COLO668 (cell line): ENCODE results near the gene CLDN6.
A peak's percentile ranks its signal among the peaks of the same experiment; 100 is the strongest.
"Not testable (repeated sequence)": the region's sequence is repeated elsewhere in the genome, so short reads cannot be mapped to it uniquely, and the experiment has no call there.

ENCODE experiments used
- DNase-seq: peaks from one replicate; lab custom pipeline; 2025; ENCODE audit not compliant: unreplicated experiment; lab: John Stamatoyannopoulos, UW

CLDN6 gene, protein sequence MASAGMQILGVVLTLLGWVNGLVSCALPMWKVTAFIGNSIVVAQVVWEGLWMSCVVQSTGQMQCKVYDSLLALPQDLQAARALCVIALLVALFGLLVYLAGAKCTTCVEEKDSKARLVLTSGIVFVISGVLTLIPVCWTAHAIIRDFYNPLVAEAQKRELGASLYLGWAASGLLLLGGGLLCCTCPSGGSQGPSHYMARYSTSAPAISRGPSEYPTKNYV

GRCh38 chr16:3017794-3018506 is at the start of gene CLDN6:
CLDN6 (minus strand) TSS chr16:3018183; CDS start chr16:3016021, 2,162 bp downstream.
- DNase-seq: peak; percentile 38

DNA sequence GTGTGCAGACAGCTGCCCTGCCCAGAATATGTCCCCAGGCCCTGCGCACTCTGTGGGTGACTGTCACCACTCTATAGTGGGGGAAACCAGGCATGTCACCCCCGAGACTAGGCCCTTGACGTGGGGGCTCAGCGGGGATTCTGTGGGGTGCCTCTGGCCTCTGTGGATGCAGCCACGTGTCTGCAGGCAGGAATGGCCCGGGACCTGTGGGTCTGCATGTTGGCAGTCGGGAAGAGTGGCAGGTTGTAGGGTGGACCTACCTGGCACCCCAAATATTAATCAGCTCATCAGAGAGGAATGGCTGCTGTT is 48.4 kb upstream of the CLDN6 start:
- DNase-seq: no peak

DNA sequence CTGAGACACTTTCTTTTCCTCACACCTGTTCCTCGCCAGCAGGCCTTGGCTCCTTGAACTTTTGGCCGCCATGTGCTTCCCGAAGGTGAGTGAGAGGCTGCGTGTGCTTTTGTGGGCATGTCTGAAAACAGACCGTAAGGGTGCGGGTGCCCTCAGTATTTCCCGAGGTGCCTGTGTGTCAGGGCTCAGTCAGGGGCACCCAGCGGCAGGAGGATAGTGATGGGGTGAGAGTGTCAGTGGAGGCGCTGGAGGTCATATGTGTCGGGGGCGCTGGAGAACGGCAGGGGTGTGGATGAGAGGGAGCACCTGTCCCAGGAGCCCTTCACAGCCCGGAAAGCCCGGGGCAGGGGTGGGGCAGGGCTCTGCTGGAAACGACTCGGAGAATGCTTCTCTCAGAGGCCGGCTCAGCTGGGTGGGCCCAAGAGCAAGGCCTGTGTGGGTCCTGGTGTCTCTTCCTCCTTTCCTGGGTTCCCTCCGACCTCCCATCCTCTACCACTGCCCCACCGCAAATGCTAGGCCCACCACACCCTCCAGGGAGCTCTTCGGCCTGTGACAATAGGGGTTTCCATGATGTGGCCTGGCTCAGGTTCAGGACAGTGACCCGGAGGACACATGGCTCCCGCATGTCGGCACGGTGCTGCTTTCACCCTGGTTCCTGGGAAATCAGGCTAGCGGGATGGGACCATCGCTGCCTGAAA is 47.9 kb upstream of the CLDN6 start:
- peak; percentile 13 for DNase-seq

DNA sequence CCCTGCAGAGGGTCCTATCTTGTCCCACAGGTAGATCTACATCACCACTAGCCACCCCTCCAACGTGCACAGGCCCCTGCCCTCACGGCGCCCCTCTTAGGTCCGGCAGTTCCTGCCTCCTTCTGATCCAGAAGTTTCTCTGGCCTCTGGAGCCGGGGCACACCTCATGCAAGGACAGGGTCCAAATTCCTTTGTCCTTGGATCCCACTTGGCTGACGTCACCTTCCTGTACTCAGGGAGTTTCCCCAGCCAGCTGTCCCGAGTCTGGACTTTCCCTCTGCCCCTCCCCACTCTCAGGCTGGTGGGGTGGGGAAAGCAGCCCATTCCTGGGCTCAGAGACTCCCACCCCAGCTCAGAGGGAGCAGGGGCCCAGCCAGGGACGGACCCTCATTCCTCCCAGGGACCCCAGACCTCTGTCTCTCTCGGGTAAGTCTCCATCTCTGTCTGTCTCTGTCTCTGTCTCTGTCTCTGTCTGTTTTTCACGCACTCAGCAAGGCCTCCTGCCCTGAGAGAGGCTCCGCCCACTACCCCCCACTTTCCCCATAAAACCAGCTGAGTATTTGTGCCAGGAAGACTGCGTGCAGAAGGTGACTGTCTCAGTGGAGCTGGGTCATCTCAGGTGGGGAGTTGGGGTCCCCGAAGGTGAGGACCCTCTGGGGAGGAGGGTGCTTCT is 47.2 kb upstream of the CLDN6 start, which contains the start of gene IL32:
IL32 (plus strand) TSS at position 572 of the 673 bp plus-strand sequence. CDS start 172 bp downstream, outside the sequence.
- peak; percentile 61 for DNase-seq

DNA sequence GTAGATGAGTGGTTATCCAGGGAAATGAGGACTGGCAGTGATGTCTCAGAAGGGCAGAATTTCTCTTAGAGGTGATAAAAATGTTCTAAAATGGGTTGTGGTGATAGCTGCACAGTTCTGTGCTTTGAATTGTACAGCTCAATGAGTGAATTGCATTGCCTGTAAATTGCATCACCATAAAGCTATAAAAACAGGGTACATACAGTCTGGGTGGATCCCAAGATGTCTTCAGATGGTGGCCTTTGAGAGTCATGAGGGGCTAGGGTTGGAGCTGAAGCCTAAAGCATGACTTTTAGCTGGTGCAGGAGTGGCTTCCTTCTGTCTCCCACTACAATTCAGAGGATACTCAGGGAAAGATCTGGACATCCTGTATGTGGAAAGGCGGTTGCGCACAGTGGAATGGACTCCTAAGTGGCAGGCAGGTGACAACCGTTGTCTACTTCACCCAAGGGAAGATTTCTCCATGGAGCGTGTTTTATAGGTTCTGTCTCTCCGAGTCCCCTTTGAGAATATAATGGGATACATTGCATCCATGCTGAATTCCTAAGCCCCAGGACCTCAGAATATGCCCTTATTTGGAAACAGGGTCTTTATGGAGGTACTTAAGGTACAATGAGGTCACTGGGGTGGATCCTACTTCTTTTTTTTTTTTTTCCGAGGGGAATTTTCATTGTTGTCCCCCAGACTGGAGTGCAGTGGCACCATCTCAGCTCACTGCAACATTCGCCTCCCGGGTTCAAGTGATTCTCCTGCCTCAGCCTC is 45.8 kb upstream of the CLDN6 start:
- DNase-seq: no peak

- DNase-seq: no peak
These were observed 44.6 kb upstream of the CLDN6 start for GRCh38 chr16:3062553-3062952.

DNA sequence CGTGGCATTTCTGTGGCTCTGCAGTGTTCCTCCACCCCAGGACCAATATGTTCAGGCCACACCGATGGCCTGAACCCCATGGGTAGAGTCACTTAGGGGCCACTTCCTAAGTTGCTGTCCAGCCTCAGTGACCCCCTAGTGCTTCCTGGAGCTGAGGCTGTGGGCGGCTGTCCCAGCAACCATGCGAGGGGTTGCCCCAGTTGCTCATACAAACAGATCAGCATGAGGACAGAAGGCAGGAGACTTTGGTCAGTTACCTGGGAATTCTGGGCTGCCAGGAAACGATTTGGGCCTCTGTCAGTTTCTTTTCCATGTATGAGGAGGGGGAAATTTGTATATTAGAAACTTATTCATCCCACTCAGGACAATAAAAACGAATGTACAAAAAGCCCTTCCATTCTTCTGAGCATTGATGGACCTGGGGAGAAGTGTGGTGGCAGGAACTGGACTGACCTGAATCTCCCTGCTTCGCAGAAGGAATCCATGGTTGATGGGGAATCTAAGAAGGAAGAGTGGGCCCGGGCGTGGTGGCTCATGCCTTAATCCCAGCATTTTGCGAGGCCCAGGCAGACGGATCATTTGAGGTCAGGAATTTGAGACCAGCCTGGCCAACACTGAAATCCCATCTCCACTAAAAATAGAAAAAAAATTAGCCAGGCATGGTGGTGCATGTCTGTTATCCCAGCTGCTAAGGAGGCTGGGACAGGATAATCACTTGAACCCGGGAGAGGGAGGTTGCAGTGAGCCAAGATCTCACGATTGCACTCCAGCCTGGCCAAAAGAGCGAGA is 42.5 kb upstream of the CLDN6 start:
- no peak for DNase-seq

DNA sequence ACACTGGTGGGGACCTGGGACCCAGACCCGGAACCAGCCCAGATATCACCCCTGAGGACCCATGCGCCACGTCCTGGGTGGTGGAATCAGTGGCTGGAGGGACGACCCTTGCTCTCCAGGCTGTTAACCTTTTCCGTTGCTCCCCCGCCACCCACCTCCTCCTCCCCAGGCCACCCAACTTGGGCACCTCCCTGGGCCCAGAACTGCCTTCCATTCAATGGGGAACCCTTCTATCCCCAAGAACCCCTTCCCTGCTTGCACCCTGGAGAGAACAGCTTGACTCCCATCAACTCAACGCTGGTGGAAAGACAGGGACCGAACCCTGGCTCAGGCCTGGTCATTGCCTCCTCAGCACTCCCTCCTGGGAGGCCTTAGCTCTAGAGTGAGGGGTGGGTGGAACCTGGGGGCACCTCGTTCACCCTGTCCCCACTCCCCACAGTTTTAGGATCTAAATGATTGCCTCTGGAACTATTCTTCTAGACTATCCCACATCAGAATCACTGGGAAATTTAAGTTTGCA is 41.8 kb upstream of the CLDN6 start:
- DNase-seq: no peak

DNA sequence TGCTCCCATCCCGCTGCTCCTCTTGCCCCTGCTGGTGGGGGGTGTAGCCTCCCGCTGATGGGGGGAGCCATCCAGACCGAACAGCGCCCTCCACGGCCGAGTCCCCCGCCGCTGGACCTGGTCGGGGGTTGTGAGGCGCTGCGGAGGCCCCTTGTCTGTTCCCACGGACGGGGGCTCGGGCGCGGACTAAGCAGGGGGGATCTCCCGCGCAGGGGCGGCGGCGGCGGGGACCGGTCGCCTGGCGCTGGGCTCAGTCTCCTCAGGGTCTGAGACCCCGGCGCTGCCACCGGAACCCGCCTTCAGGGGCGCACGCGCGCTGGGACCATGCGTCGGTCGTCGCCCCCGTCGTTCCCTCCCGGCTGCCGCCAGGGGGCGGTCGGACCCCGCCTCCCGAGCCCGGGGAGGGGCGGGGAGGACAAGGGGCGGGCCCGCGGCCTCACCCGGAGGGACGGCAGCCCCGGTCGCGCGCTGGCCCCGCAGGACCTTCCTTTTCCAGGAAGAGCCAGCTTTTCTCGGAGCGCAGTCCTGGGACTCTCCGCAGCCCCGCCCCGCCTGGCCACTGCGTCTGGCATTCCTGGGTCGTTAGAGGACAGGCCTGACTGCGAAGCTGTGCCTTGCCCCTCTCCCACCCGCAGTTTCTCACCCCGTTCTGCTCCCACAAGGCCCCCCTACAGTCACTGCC is 41.2 kb upstream of the CLDN6 start:
- peak; percentile 90 for DNase-seq

GRCh38 chr16:3058139-3059030 is 40.4 kb upstream of the CLDN6 start:
- DNase-seq: peak; percentile 31

DNA sequence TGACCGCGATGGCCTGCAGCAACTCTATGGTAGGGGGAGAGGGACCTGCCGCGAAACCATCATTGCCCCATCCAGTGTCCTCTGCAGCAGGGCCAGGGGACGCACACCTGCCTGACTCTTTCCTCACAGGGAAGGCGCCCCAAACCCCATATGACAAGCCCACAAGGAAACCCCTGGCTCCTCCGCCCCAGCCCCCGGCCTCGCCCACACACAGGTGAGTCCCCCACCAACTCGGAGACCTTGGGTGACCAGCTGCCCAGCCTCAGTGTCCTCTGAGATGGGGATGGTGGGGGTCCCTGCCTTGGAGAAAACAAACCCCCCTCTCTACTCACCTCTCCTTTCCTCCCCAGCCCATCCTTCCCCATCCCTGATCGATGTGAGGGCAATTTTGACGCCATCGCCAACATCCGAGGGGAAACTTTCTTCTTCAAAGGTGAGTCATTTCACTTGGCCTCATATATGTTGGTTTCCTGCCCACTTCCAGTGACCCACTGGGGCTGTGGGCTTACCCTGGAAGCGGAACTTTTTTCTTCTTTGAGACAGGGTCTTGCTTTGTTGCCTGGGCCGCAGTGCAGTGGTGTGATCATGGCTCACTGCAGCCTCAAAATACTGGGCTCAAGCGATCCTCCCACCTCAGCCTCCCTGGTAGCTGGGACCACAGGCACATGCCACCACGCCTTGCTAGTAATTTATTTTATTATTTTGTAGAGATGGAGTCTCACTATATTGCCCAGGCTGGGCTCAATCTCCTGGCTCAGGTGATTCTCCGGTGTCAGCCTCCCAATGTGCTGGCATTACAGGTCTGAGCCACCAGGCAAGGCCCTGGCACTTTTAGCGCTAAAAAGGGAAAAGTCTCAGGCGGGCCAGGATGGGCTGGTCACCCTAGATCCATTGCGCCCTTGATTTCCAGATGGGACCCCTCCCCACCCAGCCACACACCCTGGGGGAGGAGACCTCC is 39.5 kb upstream of the CLDN6 start:
- no peak for DNase-seq

- DNase-seq: no peak
These were observed 38.6 kb upstream of the CLDN6 start for GRCh38 chr16:3056336-3057180.

- not testable (repeated sequence) for DNase-seq
These were observed 37.7 kb upstream of the CLDN6 start for GRCh38 chr16:3055734-3056115.

- no peak for DNase-seq
These were observed 37.2 kb upstream of the CLDN6 start for GRCh38 chr16:3054965-3055733.

DNA sequence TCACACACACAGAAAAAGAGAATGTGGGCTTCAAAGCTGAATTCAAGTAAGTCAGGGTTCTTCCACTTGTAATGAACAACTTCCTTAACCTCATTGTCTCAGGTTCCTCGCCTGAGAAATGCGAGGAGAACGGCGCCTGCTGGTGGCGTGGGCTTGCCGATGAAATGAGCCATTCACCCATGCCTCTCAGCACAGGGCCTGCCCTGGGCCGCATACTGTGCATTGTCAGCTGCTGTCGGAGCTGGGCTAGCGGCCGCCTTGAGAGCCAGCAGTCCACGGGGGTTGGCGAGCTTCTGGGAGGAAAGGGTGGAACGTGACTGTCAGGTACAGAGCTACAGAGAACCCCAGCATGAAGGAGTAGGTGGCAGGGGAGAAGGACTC is 35.3 kb upstream of the CLDN6 start:
- not testable (repeated sequence) for DNase-seq
